HepG2 (cell line): ENCODE measurements around the gene SLC12A9. TPM values are rescaled to one million over a fixed set of nuclear protein-coding genes. Genes with fewer than 3 reads are reported as not detected.

Experiments used
- ARID4A ChIP-seq: sonication (generic); formaldehyde crosslinking; IDR thresholded peaks from 2 replicates; pipeline ENCODE4 v1.5.0; 2020; ENCODE audit warnings: mild to moderate bottlenecking, missing genetic modification reagents, borderline replicate concordance
- BORCS8-MEF2B ChIP-seq: sonication (generic); formaldehyde crosslinking; IDR thresholded peaks from 2 replicates; pipeline ENCODE4 v1.8.0; 2022; ENCODE audit warnings: mild to moderate bottlenecking, missing genetic modification reagents
- ELF3 ChIP-seq: IDR thresholded peaks from 2 replicates; pipeline ENCODE4 v1.6.1; 2016; ENCODE audit warnings: missing genetic modification reagents, missing compliant biosample characterization
- FOXK1 ChIP-seq: sonication (generic); formaldehyde crosslinking; IDR thresholded peaks from 2 replicates; pipeline ENCODE4 v1.4.0; 2020; ENCODE audit warnings: low read depth, missing genetic modification reagents, borderline replicate concordance
- KDM1A ChIP-seq: IDR thresholded peaks from 2 replicates; pipeline ENCODE4 v1.6.1; 2016; ENCODE audit warnings: missing compliant biosample characterization
- KDM4B ChIP-seq: sonication (generic); formaldehyde crosslinking; IDR thresholded peaks from 2 replicates; pipeline ENCODE4 v1.4.0; 2020; ENCODE audit warnings: missing genetic modification reagents
- MEF2D ChIP-seq: sonication (generic); formaldehyde crosslinking; IDR thresholded peaks from 2 replicates; pipeline ENCODE4 v1.5.1; 2020; ENCODE audit warnings: mild to moderate bottlenecking, missing genetic modification reagents
- REPIN1 ChIP-seq: sonication (generic); formaldehyde crosslinking; IDR thresholded peaks from 2 replicates; pipeline ENCODE4 v1.8.0; 2022; ENCODE audit warnings: missing genetic modification reagents, low read depth, mild to moderate bottlenecking, borderline replicate concordance
- SIX1 ChIP-seq: sonication (generic); formaldehyde crosslinking; IDR thresholded peaks from 2 replicates; pipeline ENCODE4 v1.4.0; 2020; ENCODE audit warnings: missing genetic modification reagents, borderline replicate concordance
- SKI ChIP-seq: fragments of 450-650 bp; IDR thresholded peaks from one replicate; pipeline ENCODE4 v1.6.1; 2018; ENCODE audit warnings: mild to moderate bottlenecking; ENCODE audit not compliant: partially characterized antibody
- ZMAT3 ChIP-seq: sonication (generic); formaldehyde crosslinking; conservative IDR thresholded peaks from 2 replicates; pipeline ENCODE4 v1.7.0; 2021; ENCODE audit warnings: missing genetic modification reagents
- ZNF264 ChIP-seq: sonication (generic); formaldehyde crosslinking; IDR thresholded peaks from 2 replicates; pipeline ENCODE4 v1.4.0; 2020; ENCODE audit warnings: missing genetic modification reagents
- ZNF605 ChIP-seq: sonication (generic); formaldehyde crosslinking; IDR thresholded peaks from 2 replicates; pipeline ENCODE4 v1.8.0; 2022; ENCODE audit warnings: mild to moderate bottlenecking, missing genetic modification reagents
- ZNF609 ChIP-seq: sonication (generic); formaldehyde crosslinking; IDR thresholded peaks from 2 replicates; pipeline ENCODE4 v1.4.0; 2020; ENCODE audit warnings: mild to moderate bottlenecking, missing genetic modification reagents, borderline replicate concordance
- polyA plus RNA-seq, 8 experiments: library from polyadenylated mRNA; depleted of rRNA in 3 of 8; stranded (reverse) in 7 of 8; unstranded in 1 of 8; fragments of >200 nt; fragmentation: Illumina TruSeq in 4 of 8; extraction: Trizol in 4 of 8; gene quantifications; 2 replicates each; pipeline versions ENCODE4 v1.2.1 to v1.2.3, GENCODE V29; 2011 to 2016; ENCODE audit warnings: low read depth in 4 of 8, missing spikeins in 1 of 8, mixed read lengths in 1 of 8; ENCODE audit not compliant: insufficient read depth in 1 of 8
- total RNA-seq, 5 experiments: library from RNA; depleted of rRNA; stranded (reverse); fragments of >200 nt; fragmentation: Illumina TruSeq; extraction: Trizol; gene quantifications; 2 replicates each; pipeline ENCODE4 v1.2.3, GENCODE V29; 2016; ENCODE audit warnings: low read depth in 1 of 5
- TF ChIP-seq, protein P1 (sequence below): sonication (generic); formaldehyde crosslinking; IDR thresholded peaks from 2 replicates; pipeline ENCODE4 v1.4.0; 2020; ENCODE audit warnings: missing genetic modification reagents, borderline replicate concordance

The SLC12A9 gene
- total and polyA plus RNA-seq, 2 of the 13 experiments (the other 11 are each of a cell fraction or from before 2014, with no cell fraction given): 8.7 to 16.6 TPM

DNA sequence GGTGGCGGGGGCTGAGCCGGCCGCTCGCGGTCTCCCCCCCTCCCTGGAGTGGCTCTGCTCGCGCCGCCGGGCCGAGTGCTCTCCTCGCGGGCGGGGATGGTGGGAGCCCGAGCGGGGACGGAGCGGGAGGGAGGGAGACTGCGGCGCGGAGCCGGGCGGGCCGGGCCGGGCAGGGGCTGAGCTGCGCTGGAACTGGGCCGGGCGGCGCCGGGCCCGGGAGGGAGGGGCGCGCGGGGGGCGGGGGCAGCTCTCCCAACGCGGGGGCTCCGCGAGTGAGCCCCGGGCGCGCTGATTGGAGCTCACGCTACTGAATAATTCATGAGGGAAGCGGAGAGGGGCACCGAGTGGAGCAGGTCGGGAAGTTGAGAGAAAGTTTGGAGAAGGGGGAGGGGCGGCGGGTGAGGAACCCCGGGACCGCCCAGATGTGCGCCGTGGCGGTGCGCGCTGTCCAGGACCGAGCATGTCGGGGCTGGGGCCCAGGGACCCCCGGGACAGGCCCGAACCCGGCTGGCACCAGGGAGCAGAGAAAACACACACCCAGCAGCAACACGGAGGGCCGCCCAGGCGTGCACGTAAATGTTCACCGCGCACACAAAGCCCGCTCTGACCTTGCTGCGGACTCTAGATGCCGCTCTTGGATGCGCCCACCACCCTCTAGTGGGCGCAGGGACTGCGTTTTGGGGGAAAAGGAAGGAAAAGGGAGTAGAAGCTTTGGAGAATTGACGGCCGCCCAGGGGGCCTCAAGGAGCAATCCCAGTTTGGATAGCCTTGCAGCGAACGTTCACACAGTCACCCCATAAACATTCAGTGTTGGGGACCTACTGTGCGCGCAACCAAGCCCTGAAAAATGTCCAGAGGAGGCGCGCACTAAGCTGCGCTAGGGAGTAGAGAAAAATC is 24.9 kb upstream of the SLC12A9 start, which contains the start of gene EPHB4 (continued):
- peak; percentile 55; the same call in 1 of the 2 replicates for TF ChIP-seq ARID4A (CRISPR knock-in tag)
- no peak for TF ChIP-seq SKI
- TF ChIP-seq FOXK1 (CRISPR knock-in tag): no peak
- no peak for TF ChIP-seq KDM1A (CRISPR knock-in tag)
- peak; percentile 27; the same call in 1 of the 2 replicates for TF ChIP-seq MEF2D
- TF ChIP-seq ZMAT3: no peak
- TF ChIP-seq, protein P1, sequence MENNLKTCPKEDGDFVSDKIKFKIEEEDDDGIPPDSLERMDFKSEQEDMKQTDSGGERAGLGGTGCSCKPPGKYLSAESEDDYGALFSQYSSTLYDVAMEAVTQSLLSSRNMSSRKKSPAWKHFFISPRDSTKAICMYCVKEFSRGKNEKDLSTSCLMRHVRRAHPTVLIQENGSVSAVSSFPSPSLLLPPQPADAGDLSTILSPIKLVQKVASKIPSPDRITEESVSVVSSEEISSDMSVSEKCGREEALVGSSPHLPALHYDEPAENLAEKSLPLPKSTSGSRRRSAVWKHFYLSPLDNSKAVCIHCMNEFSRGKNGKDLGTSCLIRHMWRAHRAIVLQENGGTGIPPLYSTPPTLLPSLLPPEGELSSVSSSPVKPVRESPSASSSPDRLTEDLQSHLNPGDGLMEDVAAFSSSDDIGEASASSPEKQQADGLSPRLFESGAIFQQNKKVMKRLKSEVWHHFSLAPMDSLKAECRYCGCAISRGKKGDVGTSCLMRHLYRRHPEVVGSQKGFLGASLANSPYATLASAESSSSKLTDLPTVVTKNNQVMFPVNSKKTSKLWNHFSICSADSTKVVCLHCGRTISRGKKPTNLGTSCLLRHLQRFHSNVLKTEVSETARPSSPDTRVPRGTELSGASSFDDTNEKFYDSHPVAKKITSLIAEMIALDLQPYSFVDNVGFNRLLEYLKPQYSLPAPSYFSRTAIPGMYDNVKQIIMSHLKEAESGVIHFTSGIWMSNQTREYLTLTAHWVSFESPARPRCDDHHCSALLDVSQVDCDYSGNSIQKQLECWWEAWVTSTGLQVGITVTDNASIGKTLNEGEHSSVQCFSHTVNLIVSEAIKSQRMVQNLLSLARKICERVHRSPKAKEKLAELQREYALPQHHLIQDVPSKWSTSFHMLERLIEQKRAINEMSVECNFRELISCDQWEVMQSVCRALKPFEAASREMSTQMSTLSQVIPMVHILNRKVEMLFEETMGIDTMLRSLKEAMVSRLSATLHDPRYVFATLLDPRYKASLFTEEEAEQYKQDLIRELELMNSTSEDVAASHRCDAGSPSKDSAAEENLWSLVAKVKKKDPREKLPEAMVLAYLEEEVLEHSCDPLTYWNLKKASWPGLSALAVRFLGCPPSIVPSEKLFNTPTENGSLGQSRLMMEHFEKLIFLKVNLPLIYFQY (CRISPR knock-in tag): peak; percentile 97; the same call in 1 of the 2 replicates
- TF ChIP-seq ZNF609: no peak
- TF ChIP-seq ELF3 (CRISPR knock-in tag): peak; percentile 46; the same call in 1 of the 2 replicates
- peak; percentile 81 for TF ChIP-seq BORCS8-MEF2B (CRISPR knock-in tag)
- TF ChIP-seq KDM4B (CRISPR knock-in tag): peak; percentile 28; the same call in 1 of the 2 replicates
- no peak; the same call in 1 of the 2 replicates for TF ChIP-seq SIX1 (CRISPR knock-in tag)
- TF ChIP-seq REPIN1 (CRISPR knock-in tag): peak; percentile 60; the same call in 1 of the 2 replicates
- TF ChIP-seq ZNF264 (CRISPR knock-in tag): peak; percentile 72
- TF ChIP-seq ZNF605: peak; percentile 78
